HepG2 (cell line): ENCODE results near the gene TPGS1. TPM values are rescaled to one million over a fixed set of nuclear protein-coding genes. Genes with fewer than 3 reads are reported as not detected.

ENCODE experiments used
- CENPT ChIP-seq: sonication (generic); formaldehyde crosslinking; IDR thresholded peaks from 2 replicates; pipeline ENCODE4 v1.8.0; 2022; ENCODE audit warnings: low read depth, mild to moderate bottlenecking, moderate library complexity, missing genetic modification reagents
- FOXK1 ChIP-seq: sonication (generic); formaldehyde crosslinking; IDR thresholded peaks from 2 replicates; pipeline ENCODE4 v1.4.0; 2020; ENCODE audit warnings: low read depth, missing genetic modification reagents, borderline replicate concordance
- JUNB ChIP-seq: sonication (generic); formaldehyde crosslinking; IDR thresholded peaks from 2 replicates; pipeline ENCODE4 v1.8.0; 2022; ENCODE audit warnings: missing genetic modification reagents, mild to moderate bottlenecking, borderline replicate concordance
- JUND ChIP-seq: sonication (generic); formaldehyde crosslinking; IDR thresholded peaks from 2 replicates; pipeline ENCODE4 v1.8.0; 2022; ENCODE audit warnings: mild to moderate bottlenecking, missing genetic modification reagents
- MEIS1 ChIP-seq: sonication (generic); formaldehyde crosslinking; IDR thresholded peaks from 2 replicates; pipeline ENCODE4 v1.9.0; 2021; ENCODE audit warnings: mild to moderate bottlenecking, missing genetic modification reagents, moderate library complexity, borderline replicate concordance
- MYPOP ChIP-seq: sonication (generic); formaldehyde crosslinking; IDR thresholded peaks from 2 replicates; pipeline ENCODE4 v1.8.1; 2023; ENCODE audit warnings: mild to moderate bottlenecking, moderate library complexity, missing genetic modification reagents
- NCOR1 ChIP-seq: fragments of 200-600 bp; sonication (generic); IDR thresholded peaks from 2 replicates; pipeline ENCODE4 v1.7.0; 2017; ENCODE audit warnings: antibody characterized with exemption, low read length, borderline replicate concordance
- ZFP36 ChIP-seq: fragments of 150-350 bp; IDR thresholded peaks from 2 replicates; pipeline ENCODE4 v1.6.1; 2018; ENCODE audit warnings: borderline replicate concordance, low read length, low read depth; ENCODE audit not compliant: partially characterized antibody
- ZNF264 ChIP-seq: sonication (generic); formaldehyde crosslinking; IDR thresholded peaks from 2 replicates; pipeline ENCODE4 v1.4.0; 2020; ENCODE audit warnings: missing genetic modification reagents
- ZNF280D ChIP-seq: sonication (generic); formaldehyde crosslinking; IDR thresholded peaks from 2 replicates; pipeline ENCODE4 v1.5.1; 2020; ENCODE audit warnings: mild to moderate bottlenecking, missing genetic modification reagents
- ZNF33A ChIP-seq: sonication (generic); formaldehyde crosslinking; IDR thresholded peaks from 2 replicates; pipeline ENCODE4 v1.5.1; 2020; ENCODE audit warnings: missing genetic modification reagents, mild to moderate bottlenecking, moderate library complexity, borderline replicate concordance
- ZNF556 ChIP-seq: sonication (generic); formaldehyde crosslinking; IDR thresholded peaks from 2 replicates; pipeline ENCODE4 v1.4.0; 2020; ENCODE audit warnings: mild to moderate bottlenecking, missing genetic modification reagents, borderline replicate concordance
- ZNF572 ChIP-seq: sonication (generic); formaldehyde crosslinking; IDR thresholded peaks from 2 replicates; pipeline ENCODE4 v1.5.1; 2020; ENCODE audit warnings: mild to moderate bottlenecking, missing genetic modification reagents
- ZSCAN12 ChIP-seq: sonication (generic); formaldehyde crosslinking; IDR thresholded peaks from 2 replicates; pipeline ENCODE4 v1.9.0; 2021; ENCODE audit warnings: mild to moderate bottlenecking, missing genetic modification reagents
- polyA plus RNA-seq, 8 experiments: library from polyadenylated mRNA; depleted of rRNA in 3 of 8; stranded (reverse) in 7 of 8; unstranded in 1 of 8; fragments of >200 nt; fragmentation: Illumina TruSeq in 4 of 8; extraction: Trizol in 4 of 8; gene quantifications; 2 replicates each; pipeline versions ENCODE4 v1.2.1 to v1.2.3, GENCODE V29; 2011 to 2016; ENCODE audit warnings: low read depth in 4 of 8, missing spikeins in 1 of 8, mixed read lengths in 1 of 8; ENCODE audit not compliant: insufficient read depth in 1 of 8
- total RNA-seq, 5 experiments: library from RNA; depleted of rRNA; stranded (reverse); fragments of >200 nt; fragmentation: Illumina TruSeq; extraction: Trizol; gene quantifications; 2 replicates each; pipeline ENCODE4 v1.2.3, GENCODE V29; 2016; ENCODE audit warnings: low read depth in 1 of 5
- TF ChIP-seq, protein P1 (sequence below), 2 experiments: sonication (generic) in 1 of 2; formaldehyde crosslinking in 1 of 2; IDR thresholded peaks; 2 replicates each; pipeline versions ENCODE4 v1.6.1 to v1.9.0; 2014 to 2022; ENCODE audit warnings: antibody characterized with exemption in 1 of 2, borderline replicate concordance in 1 of 2, inconsistent platforms in 1 of 2, low read depth in 1 of 2, missing genetic modification reagents in 1 of 2
- TF ChIP-seq, protein P2 (sequence below): sonication (generic); formaldehyde crosslinking; IDR thresholded peaks from 2 replicates; pipeline ENCODE4 v1.4.0; 2020; ENCODE audit warnings: missing genetic modification reagents

Gene TPGS1
- total and polyA plus RNA-seq, 2 of the 13 experiments (the other 11 are each of a cell fraction or from before 2014, with no cell fraction given): 1.1 to 6.2 TPM

GRCh38 chr19:531009-531752 lies 23.9 kb downstream of the TPGS1 start (continued):
- TF ChIP-seq ZNF280D: 0 out of 2 replicates have a peak, but pooled peaks have one; percentile 45
- TF ChIP-seq, protein P1, sequence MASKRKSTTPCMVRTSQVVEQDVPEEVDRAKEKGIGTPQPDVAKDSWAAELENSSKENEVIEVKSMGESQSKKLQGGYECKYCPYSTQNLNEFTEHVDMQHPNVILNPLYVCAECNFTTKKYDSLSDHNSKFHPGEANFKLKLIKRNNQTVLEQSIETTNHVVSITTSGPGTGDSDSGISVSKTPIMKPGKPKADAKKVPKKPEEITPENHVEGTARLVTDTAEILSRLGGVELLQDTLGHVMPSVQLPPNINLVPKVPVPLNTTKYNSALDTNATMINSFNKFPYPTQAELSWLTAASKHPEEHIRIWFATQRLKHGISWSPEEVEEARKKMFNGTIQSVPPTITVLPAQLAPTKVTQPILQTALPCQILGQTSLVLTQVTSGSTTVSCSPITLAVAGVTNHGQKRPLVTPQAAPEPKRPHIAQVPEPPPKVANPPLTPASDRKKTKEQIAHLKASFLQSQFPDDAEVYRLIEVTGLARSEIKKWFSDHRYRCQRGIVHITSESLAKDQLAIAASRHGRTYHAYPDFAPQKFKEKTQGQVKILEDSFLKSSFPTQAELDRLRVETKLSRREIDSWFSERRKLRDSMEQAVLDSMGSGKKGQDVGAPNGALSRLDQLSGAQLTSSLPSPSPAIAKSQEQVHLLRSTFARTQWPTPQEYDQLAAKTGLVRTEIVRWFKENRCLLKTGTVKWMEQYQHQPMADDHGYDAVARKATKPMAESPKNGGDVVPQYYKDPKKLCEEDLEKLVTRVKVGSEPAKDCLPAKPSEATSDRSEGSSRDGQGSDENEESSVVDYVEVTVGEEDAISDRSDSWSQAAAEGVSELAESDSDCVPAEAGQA (IDR thresholded peaks at IDR 0.05; ENCODE audit: low read depth): no peak
- TF ChIP-seq, protein P1 (CRISPR knock-in tag; IDR thresholded peaks at IDR 0.05; ENCODE audit: borderline replicate concordance): no peak
- peak; percentile 22; the same call in 1 of the 2 replicates for TF ChIP-seq ZNF556 (CRISPR knock-in tag)
- peak; percentile 7; the same call in 1 of the 2 replicates for TF ChIP-seq ZNF264 (CRISPR knock-in tag)
- no peak for TF ChIP-seq JUNB (CRISPR knock-in tag)
- TF ChIP-seq ZNF33A (CRISPR knock-in tag): no peak
- TF ChIP-seq FOXK1 (CRISPR knock-in tag): peak; percentile 41; the same call in 1 of the 2 replicates
- TF ChIP-seq NCOR1: 0 out of 2 replicates have a peak, but pooled peaks have one; percentile 14
- peak; percentile 15; the same call in 1 of the 2 replicates for TF ChIP-seq JUND (CRISPR knock-in tag)
- TF ChIP-seq MEIS1 (CRISPR knock-in tag): no peak
- no peak for TF ChIP-seq ZNF572
- TF ChIP-seq, protein P2, sequence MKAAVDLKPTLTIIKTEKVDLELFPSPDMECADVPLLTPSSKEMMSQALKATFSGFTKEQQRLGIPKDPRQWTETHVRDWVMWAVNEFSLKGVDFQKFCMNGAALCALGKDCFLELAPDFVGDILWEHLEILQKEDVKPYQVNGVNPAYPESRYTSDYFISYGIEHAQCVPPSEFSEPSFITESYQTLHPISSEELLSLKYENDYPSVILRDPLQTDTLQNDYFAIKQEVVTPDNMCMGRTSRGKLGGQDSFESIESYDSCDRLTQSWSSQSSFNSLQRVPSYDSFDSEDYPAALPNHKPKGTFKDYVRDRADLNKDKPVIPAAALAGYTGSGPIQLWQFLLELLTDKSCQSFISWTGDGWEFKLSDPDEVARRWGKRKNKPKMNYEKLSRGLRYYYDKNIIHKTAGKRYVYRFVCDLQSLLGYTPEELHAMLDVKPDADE (CRISPR knock-in tag): 0 out of 2 replicates have a peak, but pooled peaks have one; percentile 20
- TF ChIP-seq MYPOP (CRISPR knock-in tag): 0 out of 2 replicates have a peak, but pooled peaks have one; percentile 61
- TF ChIP-seq ZFP36: no peak
- TF ChIP-seq ZSCAN12 (CRISPR knock-in tag): peak; percentile 42; the same call in 1 of the 2 replicates
- peak; percentile 66; the same call in 1 of the 2 replicates for TF ChIP-seq CENPT
